Heart left ventricle (tissue), 16 donors: ENCODE measurements around the gene CCDC85C. TPM values are rescaled to one million over a fixed set of nuclear protein-coding genes. Genes with fewer than 3 reads are reported as not detected.

Experiments
- ATAC-seq, 4 donors: fragments of 200-7000 bp; cut with Tn5 transposase; one replicate each; pipeline ENCODE4 v1.9.1; 2020 to 2022; ENCODE audit warnings: moderate library complexity in 4 of 4, mild to moderate bottlenecking in 3 of 4, moderate number of reproducible peaks in 1 of 4
- DNase-seq, 5 donors: peaks; one replicate each; pipeline ENCODE4 v3.0.0-alpha.2; 2020
- H3K27ac ChIP-seq, 12 donors: fragments of 200-600 bp; sonication (generic) in 4 of 12; one replicate each; pipeline versions ENCODE4 v1.5.0 to v1.8.0; 2016 to 2022; ENCODE audit warnings: mild to moderate bottlenecking in 2 of 12
- H3K27me3 ChIP-seq, 9 donors: fragments of 200-600 bp; sonication (generic) in 2 of 9; one replicate each; pipeline versions ENCODE4 v1.5.1 to v1.8.0; 2016 to 2022; ENCODE audit warnings: mild to moderate bottlenecking in 3 of 9
- H3K36me3 ChIP-seq, 9 donors: fragments of 200-600 bp; sonication (generic) in 2 of 9; one replicate each; pipeline versions ENCODE4 v1.5.0 to v1.8.0; 2018 to 2022; ENCODE audit warnings: mild to moderate bottlenecking in 2 of 9
- H3K4me1 ChIP-seq, 12 donors: fragments of 200-600 bp; sonication (generic) in 4 of 12; one replicate each; pipeline versions ENCODE4 v1.5.0 to v1.8.0; 2016 to 2022; ENCODE audit warnings: mild to moderate bottlenecking in 3 of 12
- H3K4me3 ChIP-seq, 12 donors: fragments of 200-600 bp; sonication (generic) in 4 of 12; one replicate each; pipeline versions ENCODE4 v1.5.0 to v1.8.0; 2017 to 2022; ENCODE audit warnings: mild to moderate bottlenecking in 9 of 12, moderate library complexity in 4 of 12
- H3K9me3 ChIP-seq, 12 donors: fragments of 200-600 bp; sonication (generic) in 4 of 12; one replicate each; pipeline versions ENCODE4 v1.5.0 to v1.8.0; 2016 to 2022; ENCODE audit warnings: mild to moderate bottlenecking in 1 of 12
- POLR2A ChIP-seq, 2 donors: fragments of 450-650 bp; IDR thresholded peaks; one replicate each; pipeline ENCODE4 v1.6.1; 2017; ENCODE audit warnings: antibody characterized with exemption in 2 of 2, mild to moderate bottlenecking in 2 of 2, moderate library complexity in 2 of 2
- WGBS, 4 donors: extraction: QIAGEN DNeasy Blood & Tissue Kit in 2 of 4; methylation state at CpG; one replicate each; pipeline versions ENCODE4 v1.1.5 to v1.1.7; 2013 to 2018; 5-methylcytosine and 5-hydroxymethylcytosine counted together
- intact Hi-C, 10 donors: fragments of 100-400 bp; cut with DNase I; formaldehyde crosslinking; loops; one replicate each; pipeline versions ENCODE4 v1.11.1 to v1.14.2; 2022
- polyA plus RNA-seq, 2 donors: library from polyadenylated mRNA; stranded (reverse); fragments of 200-250 nt; gene quantifications; one replicate each; pipeline ENCODE4 v1.2.3, GENCODE V29; 2013
- total RNA-seq, 9 donors: library from RNA; depleted of rRNA in 2 of 9; stranded (reverse); fragments of >200 nt in 2 of 9; fragmentation: NEBNext Ultra II Directional in 3 of 9; extraction: Animal tissue kit (Norgen Biotek cat#: 25700) in 3 of 9; gene quantifications; one replicate each; pipeline versions ENCODE4 v1.1.0 to v1.2.4, GENCODE V29; 2016 to 2023
- TF ChIP-seq, protein P1 (sequence below), 12 donors: fragments of 200-600 bp; sonication (generic) in 4 of 12; IDR thresholded peaks; one replicate each; pipeline versions ENCODE4 v1.5.0 to v1.8.0; 2018 to 2022; ENCODE audit warnings: antibody characterized with exemption in 12 of 12, mild to moderate bottlenecking in 5 of 12
- donor health status: ischemic (EF 13 %, LVEDD 7.1; RV severe dilation, severe dysfunction).
- donor health status: healthy with polysubstance abuse.
- donor health status: DM: no; HTN: yes; CAD: no.
- donor health status: DM: no; HTN: no; CAD: no.
- donor health status: ischemic (EF 25% LVEDD 6.9; RV normal size, moderate dysfunction).
- donor health status: ischemic (EF 25% LVEDD 5.7; RV mildly dilated, moderate dysfunction).
- donor health status: healthy.
- donor health status: DM: yes; HTN: yes; CAD: no.
- donor health status: ischemic (EF 35%, LVEDD 5.7; RV mildly dilated, moderate dysfunction).
- donor health status: nonischemic (EF 11% LVEDD 7.7; RV severe dilation, severe dysfunction).
- donor health status: DM: yes; HTN: yes; CAD: no.
- donor health status: PGD.
- donor health status: ischemic (EF 29% LVEDD 5.4; RV normal size, mild dysfunction).
- donor health status: nonischemic (EF 23%, LVEDD 6.1; RV moderate dilation, normal function).

Gene CCDC85C
- total and polyA plus RNA-seq, 11 donors, result 22.5 to 45.4 (median 29.7) TPM

DNA sequence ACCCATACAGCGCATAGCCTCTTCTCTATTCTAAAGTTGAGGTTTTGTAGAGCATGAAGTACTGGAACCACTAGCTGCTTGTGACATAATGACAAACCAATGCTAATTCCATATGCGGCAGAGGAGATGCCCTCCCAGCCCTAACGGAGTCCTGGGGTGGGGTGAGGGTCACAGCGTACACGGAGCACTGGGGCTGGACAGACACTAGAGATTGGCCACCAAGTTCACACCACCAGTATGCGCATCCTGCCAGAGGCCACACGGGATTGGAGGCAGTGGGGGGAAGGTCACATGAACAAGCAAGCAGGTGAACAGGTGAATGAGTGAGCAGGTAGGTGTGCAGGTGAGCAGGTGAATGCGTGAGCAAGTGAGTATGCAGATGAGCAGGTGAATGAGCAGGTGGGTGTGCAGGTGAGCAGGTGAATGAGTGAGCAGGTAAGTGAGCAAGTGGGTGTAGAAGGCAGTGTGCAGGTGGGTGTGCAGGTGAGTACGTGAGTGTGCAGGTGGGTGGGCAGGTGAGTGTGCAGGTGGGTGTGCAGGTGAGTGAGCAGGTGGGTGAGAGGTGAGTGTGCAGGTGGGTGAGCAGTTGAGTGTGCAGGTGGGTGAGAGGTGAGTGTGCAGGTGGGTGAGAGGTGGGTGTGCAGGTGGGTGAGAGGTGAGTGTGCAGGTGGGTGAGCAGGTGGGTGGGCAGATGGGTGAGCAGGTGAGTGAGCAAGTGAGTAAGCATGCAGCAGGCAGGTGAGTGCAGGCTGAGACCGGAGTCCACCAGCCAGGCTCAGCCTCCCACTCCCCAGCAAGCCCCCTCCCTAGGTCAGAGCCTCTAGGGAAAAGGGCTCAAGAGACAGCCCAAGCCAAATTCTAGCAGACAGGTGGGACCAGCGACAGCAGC, 52.7 kb downstream of the CCDC85C start:
- Histone ChIP-seq H3K4me1 (peaks cover 0 to 68% (median 32%) of the 10 kb centered on the region in 12 donors), H3K27me3 (no peaks in the 10 kb centered on the region), H3K27ac (peak overlapping the region in 3 of 12 donors; percentile 74 to 83 (median 75)), H3K9me3 (no peaks in the 10 kb centered on the region), H3K36me3 (no peaks in the 10 kb centered on the region), H3K4me3 (no peak overlapping the region)
- no peak for TF ChIP-seq POLR2A (IDR thresholded peaks at IDR 0.05)
- TF ChIP-seq, protein P1, sequence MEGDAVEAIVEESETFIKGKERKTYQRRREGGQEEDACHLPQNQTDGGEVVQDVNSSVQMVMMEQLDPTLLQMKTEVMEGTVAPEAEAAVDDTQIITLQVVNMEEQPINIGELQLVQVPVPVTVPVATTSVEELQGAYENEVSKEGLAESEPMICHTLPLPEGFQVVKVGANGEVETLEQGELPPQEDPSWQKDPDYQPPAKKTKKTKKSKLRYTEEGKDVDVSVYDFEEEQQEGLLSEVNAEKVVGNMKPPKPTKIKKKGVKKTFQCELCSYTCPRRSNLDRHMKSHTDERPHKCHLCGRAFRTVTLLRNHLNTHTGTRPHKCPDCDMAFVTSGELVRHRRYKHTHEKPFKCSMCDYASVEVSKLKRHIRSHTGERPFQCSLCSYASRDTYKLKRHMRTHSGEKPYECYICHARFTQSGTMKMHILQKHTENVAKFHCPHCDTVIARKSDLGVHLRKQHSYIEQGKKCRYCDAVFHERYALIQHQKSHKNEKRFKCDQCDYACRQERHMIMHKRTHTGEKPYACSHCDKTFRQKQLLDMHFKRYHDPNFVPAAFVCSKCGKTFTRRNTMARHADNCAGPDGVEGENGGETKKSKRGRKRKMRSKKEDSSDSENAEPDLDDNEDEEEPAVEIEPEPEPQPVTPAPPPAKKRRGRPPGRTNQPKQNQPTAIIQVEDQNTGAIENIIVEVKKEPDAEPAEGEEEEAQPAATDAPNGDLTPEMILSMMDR (IDR thresholded peaks at IDR 0.05), result no peak
- ATAC-seq (no peak), DNase-seq (no peak)
- intact Hi-C loops, result no loop called here
- 56 to 80% (median 76%) methylated on average over 11 of the region's 11 CpGs for WGBS, 4 donors

DNA sequence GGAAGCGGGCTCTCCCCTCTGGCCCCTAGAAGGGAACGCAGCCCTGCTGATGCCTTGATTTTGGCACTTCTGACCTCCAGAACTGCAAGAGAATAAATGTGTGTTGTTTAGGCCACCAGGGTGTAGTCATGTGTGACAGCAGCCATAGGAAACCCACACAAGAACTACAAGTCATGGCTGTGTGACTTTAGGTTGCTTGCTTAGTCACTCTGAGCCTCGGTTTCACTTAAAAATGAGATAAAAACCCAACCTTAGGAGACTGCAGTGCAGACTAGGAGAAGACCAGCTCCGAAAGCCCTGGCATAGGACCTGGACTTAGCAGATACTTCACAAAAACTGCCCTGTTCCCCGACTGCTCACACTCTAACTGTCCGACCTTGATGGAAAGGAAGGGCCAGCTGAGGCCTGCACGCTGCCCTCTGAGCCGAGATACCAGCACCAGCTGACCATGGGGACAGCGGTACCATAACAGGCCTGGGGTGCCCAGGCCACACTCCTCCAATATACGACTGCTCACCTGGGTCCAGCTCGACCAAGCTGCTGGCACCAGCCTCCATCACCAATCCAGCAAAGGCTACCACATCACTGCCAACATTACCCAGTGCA, 53.5 kb downstream of the CCDC85C start:
- Histone ChIP-seq H3K27ac (peak overlapping the region in 1 of 12 donors; percentile 75), H3K4me1 (peaks cover 0 to 72% (median 32%) of the 10 kb centered on the region in 12 donors)
- intact Hi-C loops, result no loop called here

DNA sequence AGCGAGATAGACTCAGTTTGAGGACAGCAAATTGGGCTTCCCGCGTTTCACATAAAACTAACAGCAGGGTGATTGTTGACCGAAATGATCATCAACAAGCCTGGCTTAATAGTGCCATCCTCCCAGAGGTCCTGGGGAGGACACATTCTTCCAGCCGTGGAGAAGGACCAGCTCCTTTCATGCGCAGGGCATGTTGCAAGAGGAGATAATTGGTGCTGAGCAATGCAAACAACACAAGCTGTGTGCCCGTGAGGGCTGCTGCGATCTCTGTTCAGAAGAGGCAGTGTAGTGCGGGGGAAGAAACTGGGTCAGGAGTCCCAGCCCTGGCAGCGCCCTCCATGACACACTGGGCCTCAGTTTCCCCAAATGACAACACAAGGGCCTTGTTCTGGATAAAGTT, 54.3 kb downstream of the CCDC85C start:
- peaks cover 0 to 72% (median 27%) of the 10 kb centered on the region in 12 donors for H3K4me1 ChIP-seq
- H3K27ac ChIP-seq, result peak overlapping the region in 1 of 12 donors; percentile 75
- no peaks in the 10 kb centered on the region for H3K36me3 ChIP-seq
- no peaks in the 10 kb centered on the region for H3K9me3 ChIP-seq
- H3K4me3 ChIP-seq, result no peak overlapping the region
- WGBS, 4 donors, result 75 to 93% (median 83%) methylated on average over 6 to 10 of the region's 10 CpGs
- TF ChIP-seq, protein P1 (IDR thresholded peaks at IDR 0.05), result no peak
- no peak for TF ChIP-seq POLR2A (IDR thresholded peaks at IDR 0.05)
- no peak for ATAC-seq
- intact Hi-C loops, result no loop called here
- H3K27me3 ChIP-seq, result no peaks in the 10 kb centered on the region
- no peak for DNase-seq

More for the DNA sequence above, 53.5 kb downstream of the CCDC85C start:
- DNase-seq, result no peak
- no peaks in the 10 kb centered on the region for H3K27me3 ChIP-seq
- WGBS, 4 donors, result 89 to 95% (median 92%) methylated on average over 11 of the region's 11 CpGs
- H3K36me3 ChIP-seq, result no peaks in the 10 kb centered on the region
- no peak for TF ChIP-seq POLR2A (IDR thresholded peaks at IDR 0.05)
- TF ChIP-seq, protein P1 (IDR thresholded peaks at IDR 0.05), result no peak
- no peak for ATAC-seq
- H3K9me3 ChIP-seq, result no peaks in the 10 kb centered on the region
- no peak overlapping the region for H3K4me3 ChIP-seq

DNA sequence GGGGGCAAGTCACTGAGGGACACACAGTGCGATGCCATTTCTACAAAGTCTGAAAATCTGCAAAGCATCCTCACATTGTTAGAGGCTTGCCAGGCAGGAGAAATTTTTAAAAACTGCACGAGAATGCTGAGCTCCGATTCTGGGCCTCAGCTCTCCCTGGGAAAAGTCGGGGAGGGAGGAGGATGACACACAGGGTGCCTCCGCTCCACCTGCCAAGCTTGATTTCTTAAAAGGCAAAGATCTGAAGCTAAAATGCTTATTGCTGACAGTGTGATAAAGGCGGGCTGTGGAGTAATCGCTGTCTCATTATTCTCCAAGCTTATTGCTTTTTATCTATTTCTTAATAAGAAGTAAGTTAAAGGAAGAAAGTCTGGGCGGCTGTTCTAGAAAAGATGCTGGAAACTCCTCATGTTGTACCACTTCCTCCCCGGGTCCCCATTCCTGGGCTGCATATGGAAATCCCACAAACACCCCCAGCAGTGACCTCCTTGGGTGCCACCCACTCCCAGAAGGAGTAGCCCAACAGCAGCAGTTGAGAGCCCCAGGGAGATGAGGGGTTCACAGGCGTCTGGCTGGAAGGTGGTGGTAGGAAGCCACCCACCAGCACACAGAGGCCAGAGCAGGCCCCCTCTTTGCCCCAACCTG, 55.0 kb downstream of the CCDC85C start:
- Histone ChIP-seq H3K4me1 (peaks cover 0 to 68% (median 25%) of the 10 kb centered on the region in 12 donors), H3K27me3 (no peaks in the 10 kb centered on the region), H3K36me3 (no peaks in the 10 kb centered on the region), H3K4me3 (no peak overlapping the region), H3K27ac (peak overlapping the region in 1 of 12 donors; percentile 75), H3K9me3 (no peaks in the 10 kb centered on the region)
- DNase-seq, result no peak
- ATAC-seq, result no peak
- 73 to 83% (median 80%) methylated on average over 10 of the region's 10 CpGs for WGBS, 4 donors
- no peak for TF ChIP-seq POLR2A (IDR thresholded peaks at IDR 0.05)
- TF ChIP-seq, protein P1 (IDR thresholded peaks at IDR 0.05), result no peak
- intact Hi-C loops, result no loop called here
